ENCODE measurements around the gene DIS3. TPM values are rescaled to one million over a fixed set of nuclear protein-coding genes. Genes with fewer than 3 reads are reported as not detected.

Gene DIS3, protein sequence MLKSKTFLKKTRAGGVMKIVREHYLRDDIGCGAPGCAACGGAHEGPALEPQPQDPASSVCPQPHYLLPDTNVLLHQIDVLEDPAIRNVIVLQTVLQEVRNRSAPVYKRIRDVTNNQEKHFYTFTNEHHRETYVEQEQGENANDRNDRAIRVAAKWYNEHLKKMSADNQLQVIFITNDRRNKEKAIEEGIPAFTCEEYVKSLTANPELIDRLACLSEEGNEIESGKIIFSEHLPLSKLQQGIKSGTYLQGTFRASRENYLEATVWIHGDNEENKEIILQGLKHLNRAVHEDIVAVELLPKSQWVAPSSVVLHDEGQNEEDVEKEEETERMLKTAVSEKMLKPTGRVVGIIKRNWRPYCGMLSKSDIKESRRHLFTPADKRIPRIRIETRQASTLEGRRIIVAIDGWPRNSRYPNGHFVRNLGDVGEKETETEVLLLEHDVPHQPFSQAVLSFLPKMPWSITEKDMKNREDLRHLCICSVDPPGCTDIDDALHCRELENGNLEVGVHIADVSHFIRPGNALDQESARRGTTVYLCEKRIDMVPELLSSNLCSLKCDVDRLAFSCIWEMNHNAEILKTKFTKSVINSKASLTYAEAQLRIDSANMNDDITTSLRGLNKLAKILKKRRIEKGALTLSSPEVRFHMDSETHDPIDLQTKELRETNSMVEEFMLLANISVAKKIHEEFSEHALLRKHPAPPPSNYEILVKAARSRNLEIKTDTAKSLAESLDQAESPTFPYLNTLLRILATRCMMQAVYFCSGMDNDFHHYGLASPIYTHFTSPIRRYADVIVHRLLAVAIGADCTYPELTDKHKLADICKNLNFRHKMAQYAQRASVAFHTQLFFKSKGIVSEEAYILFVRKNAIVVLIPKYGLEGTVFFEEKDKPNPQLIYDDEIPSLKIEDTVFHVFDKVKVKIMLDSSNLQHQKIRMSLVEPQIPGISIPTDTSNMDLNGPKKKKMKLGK
- total RNA-seq (2013; cell fraction: nucleolus; rRNA removed) = 40.2 and 42.1 TPM in 2 replicates
- 42.5 and 48.8 TPM in 2 replicates for total RNA-seq (2014; rRNA removed)
- 62.6 and 65.3 TPM in 2 replicates for total RNA-seq (2014; rRNA removed; fragmentation: Illumina TruSeq; extraction: Trizol)
- total RNA-seq (2021) = 45.9 and 48.5 TPM in 2 replicates
- polyA plus RNA-seq (2011; ENCODE audit: low read depth) = 16.8 TPM
- 49.0 and 78.1 TPM in 2 replicates for polyA plus RNA-seq (2011; rRNA removed)
- 18.9 and 25.2 TPM in 2 replicates for polyA plus RNA-seq (2011; cell fraction: cytosol; rRNA removed)
- polyA plus RNA-seq (2011; cell fraction: nucleus; rRNA removed) = 32.9 and 34.6 TPM in 2 replicates
- polyA plus RNA-seq (2012) = 26.9 and 31.1 TPM in 2 replicates
- polyA plus RNA-seq (2014; fragmentation: Illumina TruSeq; extraction: Trizol) = 56.8 and 68.2 TPM in 2 replicates
- 10 to 100 TPM; 10.8 to 13.6 TPM for polyA plus RNA-seq (2014; fragmentation: Nextera tagmentation; extraction: Ambion mirVana)
- polyA plus RNA-seq (2014; rRNA removed) = 28.3 and 29.7 TPM in 2 replicates
- polyA plus RNA-seq (2016; fragmentation: Nextera tagmentation; extraction: Ambion mirVana) = 10 to 100 TPM; 34.9 to 36.0 TPM
- 19.1 and 32.3 TPM in 2 replicates for polyA minus RNA-seq (2011; rRNA and poly(A)+ RNA removed)
- polyA minus RNA-seq (2011; cell fraction: cytosol; rRNA and poly(A)+ RNA removed) = 13.5 and 19.0 TPM in 2 replicates
- 11.7 and 22.8 TPM in 2 replicates for polyA minus RNA-seq (2011; cell fraction: nucleus; rRNA and poly(A)+ RNA removed)
- Bru-seq, nascent RNA = percentile 96 among the genes with signal in this experiment
- BruChase-seq, experiment 1, labeled RNA remaining after a 6-hour chase = percentile 93 among the genes with signal in this experiment
- percentile 97 among the genes with signal in this experiment for BruChase-seq, experiment 2, labeled RNA remaining after a 2-hour chase
- long read RNA-seq, experiment 1, full-length matches to known transcripts = 7 of 13 reads
- long read RNA-seq, experiment 1, partial matches to known transcripts = 2 of 13 reads
- long read RNA-seq, experiment 1, other reads (novel, unspliced or antisense) = 4 of 13 reads
- long read RNA-seq, experiment 2, full-length matches to known transcripts = 58 of 122 reads
- long read RNA-seq, experiment 2, partial matches to known transcripts = 59 of 122 reads
- long read RNA-seq, experiment 2, other reads (novel, unspliced or antisense) = 5 of 122 reads

DNA sequence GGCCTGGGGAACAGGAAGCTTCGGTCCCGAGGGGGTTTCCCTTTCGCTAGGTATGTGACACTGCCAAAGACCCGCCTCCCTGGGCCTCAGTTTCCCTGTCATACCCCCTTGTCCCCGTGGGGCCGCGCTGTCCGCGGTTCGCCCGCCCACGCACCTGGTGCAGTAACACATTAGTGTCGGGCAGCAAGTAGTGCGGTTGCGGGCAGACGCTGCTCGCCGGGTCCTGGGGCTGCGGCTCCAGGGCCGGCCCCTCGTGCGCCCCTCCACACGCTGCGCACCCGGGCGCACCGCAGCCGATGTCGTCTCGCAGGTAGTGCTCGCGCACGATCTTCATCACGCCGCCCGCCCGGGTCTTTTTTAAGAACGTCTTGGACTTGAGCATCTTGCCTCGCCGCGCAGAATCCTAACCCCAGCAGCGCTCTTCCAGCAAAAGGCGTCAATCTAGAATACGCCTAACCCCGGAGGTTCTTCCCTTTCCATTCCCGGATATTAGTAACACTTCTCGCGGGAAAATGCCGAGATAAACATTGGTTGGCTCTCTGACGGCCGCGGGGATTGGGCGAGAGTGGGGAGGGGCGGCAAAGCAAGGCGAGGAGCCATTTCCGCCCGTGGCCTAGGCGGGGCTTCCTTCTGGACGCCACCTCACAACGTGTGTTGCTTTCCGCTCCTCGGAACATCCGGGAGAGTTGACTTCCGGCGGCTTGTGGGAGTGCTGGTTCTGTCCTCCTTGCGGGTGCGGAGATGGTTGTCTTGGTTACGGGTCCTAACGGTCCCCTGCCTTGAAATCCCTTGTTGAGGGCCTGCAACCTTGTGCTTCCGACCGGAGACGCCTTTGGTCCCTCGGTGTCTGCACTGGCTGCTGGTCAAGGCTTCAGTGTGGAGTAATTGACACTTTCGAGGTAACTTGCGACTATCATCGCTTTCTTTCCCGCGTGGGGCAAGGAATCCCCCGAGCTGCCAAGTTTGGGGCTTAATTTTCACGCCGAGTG is at the start of gene DIS3, which contains the start of gene PIBF1:
TSS of gene DIS3 (minus strand) at position 450 of the 989 bp plus-strand sequence. CDS start at position 382, 68 bp downstream.
TSS of gene PIBF1 (plus strand) at position 683 of the 989 bp plus-strand sequence. CDS start 1,337 bp downstream, outside the sequence.
- ATAC-seq (peak; percentile 96), DNase-seq (ENCODE audit: low read depth, low spot score) (peak; percentile 93), FAIRE-seq (peak; percentile 98)
- H2AFZ ChIP-seq (ENCODE audit: control insufficient read depth, low read depth, low read length) = peak within 1 kb of the TSS; percentile 83
- ChIA-PET SMC1A (ENCODE audit: uncharacterized antibody, unreplicated experiment) (interaction anchor here (1.6 kb wide), 1 partner anchor 50 kb away, joined by 5 read pairs; no protein-coding TSS in a partner anchor), CTCF (interaction anchor here (0.9 kb wide), 1 partner anchor 10 kb away, joined by 3 read pairs; no protein-coding TSS in a partner anchor), POLR2A (interaction anchor here (1.0 to 1.7 kb wide), 2 partner anchors 11 to 53 kb away, joined by 4 read pairs; no protein-coding TSS in a partner anchor), RAD21 (ENCODE audit: unreplicated experiment) (interaction anchor here (0.6 to 1.0 kb wide), 3 partner anchors 15 to 139 kb away, joined by 3 to 4 read pairs (median 3); no protein-coding TSS in a partner anchor)
- H3K4me1 ChIP-seq (ENCODE audit: control insufficient read depth, insufficient read depth, low read length) = no peaks in the 10 kb centered on the region
- H3K27ac ChIP-seq (ENCODE audit: control insufficient read depth, insufficient read depth) = peak within 1 kb of the TSS; percentile 88
- H3K79me2 ChIP-seq (ENCODE audit: control insufficient read depth, insufficient read depth, low read length) = peaks cover 82% of the 10 kb centered on the region
- in situ Hi-C loops (cut with MboI) = no loop called here
- TSS peak; percentile 71 for BruUV-seq (replicated peaks)
- intact Hi-C loops (cut with micrococcal nuclease; ENCODE audit: unreplicated experiment) = loop anchor here (2.0 kb wide), 1 partner anchor 55 kb away; the partner anchor contains the start of genes BORA and MZT1
- peaks cover 0 to 10% of the 10 kb centered on the region in 2 experiments; a peak in 3 of 4 replicates for H3K36me3 ChIP-seq (ENCODE audit: control insufficient read depth in 2 of 2, insufficient read depth in 2 of 2, low read length in 1 of 2)
- peak within 1 kb of the TSS; percentile 87 for H3K9ac ChIP-seq (ENCODE audit: control insufficient read depth, insufficient read depth, low read length)
- no peaks in the 10 kb centered on the region for H3K9me3 ChIP-seq (replicated peaks; ENCODE audit: control insufficient read depth, insufficient read depth, low read length)
- H3K27me3 ChIP-seq (replicated peaks in 1 of 2; ENCODE audit: control insufficient read depth in 2 of 2, insufficient read depth in 2 of 2, low read length in 1 of 2) = no peaks in the 10 kb centered on the region
- whole genome bisulfite sequencing (ENCODE audit: insufficient coverage, insufficient replicate concordance, low lambda C conversion rate, missing lambda C conversion rate) = under 1% methylated on average over 81 of the region's 81 CpGs
- peak within 1 kb of the TSS; percentile 92 for H3K4me3 ChIP-seq
- H3K4me2 ChIP-seq (ENCODE audit: control insufficient read depth, insufficient read depth) = peak within 1 kb of the TSS; percentile 95
- no peaks in the 10 kb centered on the region; the same call in 1 of the 2 replicates for H4K20me1 ChIP-seq (ENCODE audit: control insufficient read depth, insufficient read depth)
- TF ChIP-seq YY1 (IDR thresholded peaks at IDR 0.05; ENCODE audit: low read depth, low read length) (peak; percentile 28; the same call in 1 of the 2 replicates), ZNF207 (IDR thresholded peaks at IDR 0.05; ENCODE audit: borderline replicate concordance) (peak; percentile 67; the same call in 1 of the 2 replicates), SRF (IDR thresholded peaks at IDR 0.05; ENCODE audit: low read depth in 2 of 2, low read length in 2 of 2) (no peak), FOS (IDR thresholded peaks at IDR 0.05; ENCODE audit: borderline replicate concordance, extremely low read depth, insufficient read length) (no peak), CBX5 (IDR thresholded peaks at IDR 0.05; ENCODE audit: low read depth) (0 out of 2 replicates have a peak, but pooled peaks have one; percentile 50), RFX5 (IDR thresholded peaks at IDR 0.05; ENCODE audit: low read depth, low read length) (peak; percentile 37; the same call in 1 of the 2 replicates), RB1 (IDR thresholded peaks at IDR 0.05; ENCODE audit: borderline replicate concordance) (peak; percentile 55; the same call in 1 of the 2 replicates), BCL11A (IDR thresholded peaks at IDR 0.05; ENCODE audit: low read depth, low read length) (no peak)
- TF ChIP-seq, protein P1, sequence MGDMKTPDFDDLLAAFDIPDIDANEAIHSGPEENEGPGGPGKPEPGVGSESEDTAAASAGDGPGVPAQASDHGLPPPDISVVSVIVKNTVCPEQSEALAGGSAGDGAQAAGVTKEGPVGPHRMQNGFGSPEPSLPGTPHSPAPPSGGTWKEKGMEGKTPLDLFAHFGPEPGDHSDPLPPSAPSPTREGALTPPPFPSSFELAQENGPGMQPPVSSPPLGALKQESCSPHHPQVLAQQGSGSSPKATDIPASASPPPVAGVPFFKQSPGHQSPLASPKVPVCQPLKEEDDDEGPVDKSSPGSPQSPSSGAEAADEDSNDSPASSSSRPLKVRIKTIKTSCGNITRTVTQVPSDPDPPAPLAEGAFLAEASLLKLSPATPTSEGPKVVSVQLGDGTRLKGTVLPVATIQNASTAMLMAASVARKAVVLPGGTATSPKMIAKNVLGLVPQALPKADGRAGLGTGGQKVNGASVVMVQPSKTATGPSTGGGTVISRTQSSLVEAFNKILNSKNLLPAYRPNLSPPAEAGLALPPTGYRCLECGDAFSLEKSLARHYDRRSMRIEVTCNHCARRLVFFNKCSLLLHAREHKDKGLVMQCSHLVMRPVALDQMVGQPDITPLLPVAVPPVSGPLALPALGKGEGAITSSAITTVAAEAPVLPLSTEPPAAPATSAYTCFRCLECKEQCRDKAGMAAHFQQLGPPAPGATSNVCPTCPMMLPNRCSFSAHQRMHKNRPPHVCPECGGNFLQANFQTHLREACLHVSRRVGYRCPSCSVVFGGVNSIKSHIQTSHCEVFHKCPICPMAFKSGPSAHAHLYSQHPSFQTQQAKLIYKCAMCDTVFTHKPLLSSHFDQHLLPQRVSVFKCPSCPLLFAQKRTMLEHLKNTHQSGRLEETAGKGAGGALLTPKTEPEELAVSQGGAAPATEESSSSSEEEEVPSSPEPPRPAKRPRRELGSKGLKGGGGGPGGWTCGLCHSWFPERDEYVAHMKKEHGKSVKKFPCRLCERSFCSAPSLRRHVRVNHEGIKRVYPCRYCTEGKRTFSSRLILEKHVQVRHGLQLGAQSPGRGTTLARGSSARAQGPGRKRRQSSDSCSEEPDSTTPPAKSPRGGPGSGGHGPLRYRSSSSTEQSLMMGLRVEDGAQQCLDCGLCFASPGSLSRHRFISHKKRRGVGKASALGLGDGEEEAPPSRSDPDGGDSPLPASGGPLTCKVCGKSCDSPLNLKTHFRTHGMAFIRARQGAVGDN (IDR thresholded peaks at IDR 0.05) = peak; percentile 70
